GM12878 (cell line): ENCODE measurements around the gene MEN1. TPM values are rescaled to one million over a fixed set of nuclear protein-coding genes. Genes with fewer than 3 reads are reported as not detected.

ENCODE experiments used
- ATAC-seq: fragments of 200-7000 bp; cut with Tn5 transposase; 3 replicates; pipeline ENCODE4 v1.9.1; 2020; ENCODE audit warnings: mild to moderate bottlenecking, moderate library complexity
- BruUV-seq: library from RNA; stranded (reverse); fragments of 400-500 nt; replicated peaks from 2 replicates; lab custom pipeline; 2021; lab: Mats Ljungman, UMichigan
- CTCF ChIA-PET: fragments of 300-600 bp; sonication (Branson Sonifier 250); formaldehyde crosslinking; extraction: SDS; loops from one replicate; lab custom pipeline; 2021; ENCODE audit warnings: inconsistent platforms; lab: Yijun Ruan, JAX
- POLR2A ChIA-PET: fragments of 350-600 bp; formaldehyde crosslinking; extraction: SDS; loops from one replicate; lab custom pipeline; 2021; ENCODE audit warnings: inconsistent platforms; lab: Charles Lee
- RAD21 ChIA-PET: fragments of 300-600 bp; sonication (Branson Sonifier 250); formaldehyde crosslinking; loops from one replicate; lab custom pipeline; 2023; ENCODE audit warnings: antibody characterized with exemption; ENCODE audit not compliant: unreplicated experiment; lab: Charles Lee
- SMC1A ChIA-PET: fragments of 300-600 bp; sonication (Branson Sonifier 250); formaldehyde crosslinking; loops from one replicate; lab custom pipeline; 2023; ENCODE audit not compliant: unreplicated experiment, uncharacterized antibody; lab: Charles Lee
- DNase-seq: peaks from one replicate; pipeline ENCODE4 v3.0.0-alpha.2; 2011; ENCODE audit warnings: low read depth, low spot score
- FAIRE-seq: peaks from 3 replicates; lab custom pipeline; 2011; peaks lifted over from hg19 to GRCh38; lab: Jason Lieb, UNC
- H2AFZ ChIP-seq: 2 replicates; pipeline ENCODE4 v1.6.0; 2011; ENCODE audit warnings: low read depth, low read length, control low read depth; ENCODE audit not compliant: control insufficient read depth
- H3K27ac ChIP-seq: 2 replicates; pipeline ENCODE4 v1.5.1; 2011; ENCODE audit warnings: control low read depth; ENCODE audit not compliant: control insufficient read depth, insufficient read depth
- H3K27me3 ChIP-seq, 2 experiments: replicated peaks in 1 of 2; 2 replicates each; pipeline versions ENCODE4 v1.6.0 to v1.6.1; 2011; ENCODE audit warnings: low read length in 1 of 2; ENCODE audit not compliant: control insufficient read depth in 2 of 2, insufficient read depth in 2 of 2
- H3K36me3 ChIP-seq, 2 experiments: 2 replicates each; pipeline ENCODE4 v1.5.1; 2011; ENCODE audit warnings: low read length in 1 of 2; ENCODE audit not compliant: control insufficient read depth in 2 of 2, insufficient read depth in 2 of 2
- H3K4me1 ChIP-seq: 2 replicates; pipeline ENCODE4 v1.6.1; 2011; ENCODE audit warnings: mild to moderate bottlenecking, low read length, moderate library complexity, mixed read lengths; ENCODE audit not compliant: control insufficient read depth, insufficient read depth
- H3K4me2 ChIP-seq: 2 replicates; pipeline ENCODE4 v1.6.0; 2011; ENCODE audit warnings: control low read depth; ENCODE audit not compliant: control insufficient read depth, insufficient read depth
- H3K4me3 ChIP-seq: fragments of 200-600 bp; sonication (generic); 2 replicates; pipeline ENCODE4 v1.5.1; 2016
- H3K79me2 ChIP-seq: 2 replicates; pipeline ENCODE4 v1.6.0; 2011; ENCODE audit warnings: low read length; ENCODE audit not compliant: control insufficient read depth, insufficient read depth
- H3K9ac ChIP-seq: 2 replicates; pipeline ENCODE4 v1.8.0; 2011; ENCODE audit warnings: low read length, control low read depth, mixed read lengths; ENCODE audit not compliant: control insufficient read depth, insufficient read depth
- H3K9me3 ChIP-seq: replicated peaks from 3 replicates; pipeline ENCODE4 v1.5.1; 2011; ENCODE audit warnings: mild to moderate bottlenecking, low read length; ENCODE audit not compliant: control insufficient read depth, insufficient read depth
- H4K20me1 ChIP-seq: 2 replicates; pipeline ENCODE4 v1.6.0; 2011; ENCODE audit not compliant: control insufficient read depth, insufficient read depth
- ATF2 ChIP-seq: IDR thresholded peaks from 2 replicates; pipeline ENCODE4 v1.6.1; 2012; ENCODE audit warnings: low read length, inconsistent platforms
- ESRRA ChIP-seq: IDR thresholded peaks from 2 replicates; pipeline ENCODE4 v1.6.1; 2012; ENCODE audit warnings: mild to moderate bottlenecking, low read length, improper control_type of control experiment
- JUNB ChIP-seq: IDR thresholded peaks from 2 replicates; pipeline ENCODE4 v1.6.1; 2016; ENCODE audit warnings: antibody characterized with exemption, mild to moderate bottlenecking
- MLLT1 ChIP-seq: fragments of 450-650 bp; IDR thresholded peaks from 2 replicates; pipeline ENCODE4 v1.6.1; 2016; ENCODE audit warnings: mild to moderate bottlenecking
- NKRF ChIP-seq: fragments of 450-650 bp; conservative IDR thresholded peaks from 2 replicates; pipeline ENCODE4 v1.6.1; 2017; ENCODE audit warnings: mild to moderate bottlenecking, moderate library complexity
- POLR2AphosphoS5 ChIP-seq: IDR thresholded peaks from 2 replicates; pipeline ENCODE4 v1.6.1; 2011; ENCODE audit warnings: mild to moderate bottlenecking, low read length, inconsistent platforms
- RAD51 ChIP-seq: fragments of 450-650 bp; IDR thresholded peaks from 2 replicates; pipeline ENCODE4 v1.6.1; 2016; ENCODE audit warnings: moderate library complexity, mild to moderate bottlenecking, inconsistent platforms
- SMAD5 ChIP-seq: IDR thresholded peaks from 2 replicates; pipeline ENCODE4 v1.6.1; 2016; ENCODE audit warnings: antibody characterized with exemption, low read depth
- SMARCA5 ChIP-seq: fragments of 450-650 bp; IDR thresholded peaks from 2 replicates; pipeline ENCODE4 v1.6.1; 2017; ENCODE audit warnings: mild to moderate bottlenecking
- TAF1 ChIP-seq: IDR thresholded peaks from 2 replicates; pipeline ENCODE4 v1.6.1; 2011; ENCODE audit warnings: mild to moderate bottlenecking, low read depth, low read length, borderline replicate concordance
- TCF3 ChIP-seq: IDR thresholded peaks from 2 replicates; pipeline ENCODE4 v1.6.1; 2012; ENCODE audit warnings: low read depth, mild to moderate bottlenecking, low read length, borderline replicate concordance; ENCODE audit not compliant: insufficient read depth
- ZNF207 ChIP-seq: fragments of 450-650 bp; IDR thresholded peaks from 2 replicates; pipeline ENCODE4 v1.6.1; 2014; ENCODE audit warnings: antibody characterized with exemption, mild to moderate bottlenecking, borderline replicate concordance
- ZNF592 ChIP-seq: fragments of 450-650 bp; IDR thresholded peaks from 2 replicates; pipeline ENCODE4 v1.6.1; 2017; ENCODE audit warnings: mild to moderate bottlenecking, moderate library complexity
- WGBS: methylation state at CpG from one replicate; pipeline ENCODE4 v1.1.6; 2016; ENCODE audit warnings: low lambda C conversion rate; ENCODE audit not compliant: insufficient replicate concordance, insufficient coverage; ENCODE audit errors: missing lambda C conversion rate; 5-methylcytosine and 5-hydroxymethylcytosine counted together
- in situ Hi-C: fragments of 300-500 bp; cut with MboI; formaldehyde crosslinking; loops from 9 replicates; pipeline ENCODE4 v1.14.3; 2018; ENCODE audit warnings: mixed read lengths
- intact Hi-C: fragments of 100-400 bp; cut with micrococcal nuclease; formaldehyde crosslinking; loops from one replicate; pipeline ENCODE4 v1.14.2; 2022; ENCODE audit not compliant: unreplicated experiment
- polyA plus RNA-seq, 11 experiments: library from polyadenylated mRNA; depleted of rRNA in 4 of 11; unstranded in 6 of 11; stranded (reverse) in 5 of 11; fragments of >200 nt; fragmentation: Nextera tagmentation in 4 of 11; fragmentation: Illumina TruSeq in 1 of 11; extraction: Ambion mirVana in 4 of 11; extraction: Trizol in 1 of 11; gene quantifications; 1 replicate in 1 of 11; 2 replicates in 10 of 11; pipeline versions ENCODE4 v1.2.1 to v1.2.3, GENCODE V29; 2011 to 2016; ENCODE audit warnings: inconsistent platforms in 2 of 11, missing spikeins in 2 of 11, low read depth in 1 of 11
- total RNA-seq, 4 experiments: library from RNA; depleted of rRNA in 3 of 4; stranded (reverse); fragments of >200 nt in 3 of 4; fragmentation: Illumina TruSeq in 1 of 4; extraction: Trizol in 1 of 4; gene quantifications; 2 replicates each; pipeline versions ENCODE4 v1.2.1 to v1.2.3, GENCODE V29; 2013 to 2021

MEN1 gene
- total and polyA plus RNA-seq, 10 of the 15 experiments (the other 5 are each of a cell fraction or from before 2014, with no cell fraction given): 2.5 to 39.7 (median 20.7) TPM

GRCh38 chr11:64851831-64852351 lies 41.5 kb upstream of the MEN1 start:
- H3K9ac ChIP-seq: peak overlapping the region; percentile 73
- ChIA-PET SMC1A (interaction anchor here (7.7 to 12.7 kb wide), 3 partner anchors 12 to 41 kb away, joined by 138 to 306 read pairs (median 227); partner anchors contain the start of gene EHD1), CTCF (interaction anchor here (1.1 to 28.8 kb wide), 4 partner anchors 12 to 145 kb away, joined by 3 to 1208 read pairs (median 189); partner anchors contain the start of genes BATF2 and EHD1), POLR2A (interaction anchor here (12.2 to 24.3 kb wide), 2 partner anchors 12 to 29 kb away, joined by 232 to 620 read pairs; partner anchors contain the start of gene EHD1), RAD21 (interaction anchor here (0.6 to 12.9 kb wide), 6 partner anchors 12 to 673 kb away, joined by 3 to 316 read pairs (median 6); partner anchors contain the start of genes EHD1 and SCYL1)
- FAIRE-seq (no peak), DNase-seq (no peak), ATAC-seq (peak; percentile 29)
- no peak overlapping the region for H2AFZ ChIP-seq
- peaks cover 12 to 39% of the 10 kb centered on the region in 2 experiments for H3K36me3 ChIP-seq
- no peaks in the 10 kb centered on the region for H3K27me3 ChIP-seq
- no peaks in the 10 kb centered on the region for H3K9me3 ChIP-seq
- 0% methylated on average over 8 of the region's 8 CpGs for WGBS
- H3K79me2 ChIP-seq: peaks cover 26% of the 10 kb centered on the region
- intact Hi-C loops: loop anchor here (1.0 to 2.0 kb wide), 3 partner anchors 7 to 27 kb away; partner anchors contain the start of gene EHD1
- peak overlapping the region; percentile 12; the same call in 1 of the 2 replicates for H3K4me3 ChIP-seq
- in situ Hi-C loops: no loop called here
- no peaks in the 10 kb centered on the region for H4K20me1 ChIP-seq
- peak overlapping the region; percentile 97 for H3K27ac ChIP-seq
- BruUV-seq: no TSS peak
- peak overlapping the region; percentile 98 for H3K4me2 ChIP-seq
- H3K4me1 ChIP-seq: peaks cover 94% of the 10 kb centered on the region
- TF ChIP-seq ZNF592 (no peak), ATF2 (no peak), TCF3 (peak; percentile 83), TAF1 (no peak), ESRRA (no peak), POLR2AphosphoS5 (peak; percentile 72), JUNB (no peak), SMARCA5 (0 out of 2 replicates have a peak, but pooled peaks have one; percentile 7), RAD51 (no peak), MLLT1 (no peak), ZNF207 (no peak), NKRF (no peak), SMAD5 (peak; percentile 79; the same call in 1 of the 2 replicates)
